K562 (cell line): ENCODE data around the gene ARHGAP26. TPM values are rescaled to one million over a fixed set of nuclear protein-coding genes. Genes with fewer than 3 reads are reported as not detected.

Experiments
- BRF1 ChIP-seq: IDR thresholded peaks from 3 replicates; pipeline ENCODE4 v1.6.1; 2011; ENCODE audit warnings: borderline replicate concordance, mild to moderate bottlenecking; ENCODE audit not compliant: insufficient read length; ENCODE audit errors: extremely low read depth
- HMBOX1 ChIP-seq: sonication (generic); IDR thresholded peaks from 2 replicates; pipeline ENCODE4 v1.6.1; 2016
- MAFG ChIP-seq: fragments of 450-650 bp; conservative IDR thresholded peaks from 2 replicates; pipeline ENCODE4 v1.6.1; 2016; ENCODE audit warnings: missing genetic modification characterization, missing compliant biosample characterization
- NFIC ChIP-seq: fragments of 450-650 bp; IDR thresholded peaks from 2 replicates; pipeline ENCODE4 v1.6.1; 2017; ENCODE audit warnings: mild to moderate bottlenecking, inconsistent platforms
- NFIX ChIP-seq: fragments of 250-450 bp; sonication (Bioruptor Pico); IDR thresholded peaks from 2 replicates; pipeline ENCODE4 v1.4.0; 2020; ENCODE audit warnings: low read depth, mild to moderate bottlenecking, moderate library complexity
- PHF21A ChIP-seq: fragments of 450-650 bp; IDR thresholded peaks from 2 replicates; pipeline ENCODE4 v1.6.1; 2017; ENCODE audit warnings: low read depth, borderline replicate concordance
- PPARD ChIP-seq: fragments of 250-450 bp; sonication (Bioruptor Pico); IDR thresholded peaks from 2 replicates; pipeline ENCODE4 v1.8.0; 2022; ENCODE audit warnings: inconsistent platforms, mild to moderate bottlenecking, moderate library complexity
- SMAD4 ChIP-seq: fragments of 250-450 bp; sonication (Bioruptor Pico); conservative IDR thresholded peaks from 2 replicates; pipeline ENCODE4 v1.8.0; 2021; ENCODE audit warnings: inconsistent platforms, mild to moderate bottlenecking, moderate library complexity
- STAG1 ChIP-seq: sonication (generic); formaldehyde crosslinking; IDR thresholded peaks from 2 replicates; pipeline ENCODE4 v1.5.0; 2020; ENCODE audit warnings: missing genetic modification reagents, borderline replicate concordance
- TFAP4 ChIP-seq: sonication (generic); formaldehyde crosslinking; IDR thresholded peaks from 2 replicates; pipeline ENCODE4 v1.8.0; 2022; ENCODE audit warnings: missing genetic modification reagents, mild to moderate bottlenecking, moderate library complexity, borderline replicate concordance
- YY1 ChIP-seq, 3 experiments: IDR thresholded peaks; 2 replicates each; pipeline ENCODE4 v1.6.1; 2011; ENCODE audit warnings: low read length in 2 of 3, mild to moderate bottlenecking in 2 of 3, moderate library complexity in 2 of 3, borderline replicate concordance in 1 of 3, control low read depth in 1 of 3, low read depth in 1 of 3; ENCODE audit not compliant: insufficient read depth in 3 of 3, insufficient replicate concordance in 2 of 3, control insufficient read depth in 1 of 3, insufficient read length in 1 of 3; ENCODE audit errors: extremely low read depth in 1 of 3
- ZBTB9 ChIP-seq: fragments of 450-650 bp; formaldehyde crosslinking; IDR thresholded peaks from 2 replicates; pipeline ENCODE4 v1.4.0; 2020; ENCODE audit warnings: mild to moderate bottlenecking, moderate library complexity
- ZEB2 ChIP-seq: fragments of 450-650 bp; IDR thresholded peaks from 2 replicates; pipeline ENCODE4 v1.6.1; 2016
- ZFP36 ChIP-seq: fragments of 150-350 bp; IDR thresholded peaks from 2 replicates; pipeline ENCODE4 v1.6.1; 2018; ENCODE audit warnings: low read length, low read depth; ENCODE audit not compliant: partially characterized antibody
- ZNF318 ChIP-seq, 2 experiments: fragments of 450-650 bp; IDR thresholded peaks; 2 replicates each; pipeline ENCODE4 v1.6.1; 2016; ENCODE audit warnings: mild to moderate bottlenecking in 2 of 2, borderline replicate concordance in 1 of 2, low read depth in 1 of 2, moderate library complexity in 1 of 2
- polyA plus RNA-seq, 8 experiments: library from polyadenylated mRNA; depleted of rRNA in 4 of 8; stranded (reverse) in 5 of 8; unstranded in 3 of 8; fragments of >200 nt; fragmentation: Nextera tagmentation in 2 of 8; fragmentation: Illumina TruSeq in 1 of 8; extraction: Ambion mirVana in 2 of 8; extraction: Trizol in 1 of 8; gene quantifications; 2 replicates each; pipeline versions ENCODE4 v1.2.1 to v1.2.3, GENCODE V29; 2011 to 2014; ENCODE audit warnings: inconsistent platforms in 1 of 8, missing spikeins in 1 of 8
- total RNA-seq, 7 experiments: library from RNA; depleted of rRNA in 6 of 7; stranded (reverse); fragments of >200 nt in 6 of 7; fragmentation: Illumina TruSeq in 2 of 7; extraction: Trizol in 2 of 7; gene quantifications; 2 replicates each; pipeline versions ENCODE4 v1.2.1 to v1.2.3, GENCODE V29; 2011 to 2021; ENCODE audit warnings: low replicate concordance in 1 of 7

The ARHGAP26 gene
- total and polyA plus RNA-seq, 9 of the 15 experiments (the other 6 are each of a cell fraction or from before 2014, with no cell fraction given) = 0.13 to 1.1 (median 0.55) TPM

DNA sequence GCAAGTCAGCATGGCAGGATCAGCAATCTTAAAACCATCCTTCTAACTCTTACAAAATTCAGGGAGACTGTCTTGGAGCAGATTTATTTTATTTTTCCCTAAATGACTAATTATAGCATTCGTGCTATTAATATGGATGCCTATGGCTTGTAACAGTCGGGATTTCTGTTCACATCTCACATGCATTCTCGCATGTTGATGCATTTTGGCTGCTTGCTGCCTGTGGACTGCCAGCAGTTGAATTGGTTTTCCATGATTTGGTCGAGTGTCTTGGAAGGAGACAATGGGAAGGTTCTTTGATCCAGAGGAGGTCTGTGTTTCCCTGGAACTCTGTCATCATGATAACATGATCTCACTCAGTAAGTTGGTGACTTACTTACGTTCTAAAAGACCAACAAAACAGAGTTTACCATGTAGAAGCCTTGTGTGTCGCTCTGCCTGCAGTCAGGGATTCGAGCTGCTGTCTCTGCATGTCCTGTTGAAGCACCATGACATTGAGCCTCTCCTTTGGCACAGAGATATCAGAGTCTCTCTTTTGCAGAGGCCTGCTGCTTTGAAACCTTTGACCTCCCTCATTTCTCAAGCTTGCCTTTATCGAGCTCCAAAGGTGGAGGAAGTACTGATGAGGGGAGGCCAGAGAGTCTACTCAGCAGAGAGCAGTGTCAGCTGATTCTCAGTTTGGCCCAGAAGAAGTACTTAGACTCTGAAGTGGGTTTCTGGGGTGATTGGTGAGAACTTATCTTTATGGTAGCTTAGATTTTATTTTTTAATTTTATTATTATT, 82.4 kb downstream of the ARHGAP26 start (continued):
- no peak for TF ChIP-seq ZBTB9
- TF ChIP-seq BRF1 = no peak
- TF ChIP-seq ZNF318 (IDR thresholded peaks at IDR 0.05; ENCODE audit: borderline replicate concordance in 1 of 2, low read depth in 1 of 2) = no peak
- no peak for TF ChIP-seq ZEB2
- TF ChIP-seq PHF21A = no peak
- no peak for TF ChIP-seq HMBOX1
- peak; percentile 21; the same call in 1 of the 2 replicates for TF ChIP-seq MAFG (tag)
- TF ChIP-seq YY1 (IDR thresholded peaks at IDR 0.05; ENCODE audit: borderline replicate concordance in 1 of 3, control insufficient read depth in 1 of 3, extremely low read depth in 1 of 3, insufficient read depth in 3 of 3, insufficient read length in 1 of 3, insufficient replicate concordance in 2 of 3, low read depth in 1 of 3, low read length in 2 of 3) = no peak
- no peak for TF ChIP-seq STAG1
- TF ChIP-seq NFIC = no peak
- TF ChIP-seq PPARD = no peak
- no peak for TF ChIP-seq SMAD4 (CRISPR knock-in tag)
- no peak for TF ChIP-seq ZFP36
- TF ChIP-seq NFIX (CRISPR knock-in tag) = no peak
- no peak for TF ChIP-seq TFAP4
